Activated T-helper 17 cell treated with anti-CD3 and anti-CD28 coated beads, Interleukin-2, amount 50 U/mL, for 72 hours (primary cell): ENCODE data around the gene MEG3. TPM values are rescaled to one million over a fixed set of nuclear protein-coding genes. Genes with fewer than 3 reads are reported as not detected.
"Not testable (repeated sequence)": the region's sequence is repeated elsewhere in the genome, so short reads cannot be mapped to it uniquely, and the experiment has no call there.

Experiments
- ATAC-seq: fragments of 150-1000 bp; cut with Tn5 transposase; replicated peaks from 2 replicates; pipeline ENCODE4 v1.10.0; 2021; ENCODE audit warnings: mild to moderate bottlenecking, moderate library complexity
- H3K27ac Mint-ChIP-seq: one replicate; pipeline ENCODE4 v1.8.0; 2022; ENCODE audit warnings: mixed read lengths
- H3K27me3 Mint-ChIP-seq: one replicate; pipeline ENCODE4 v1.8.0; 2022; ENCODE audit warnings: mixed read lengths
- H3K36me3 Mint-ChIP-seq: one replicate; pipeline ENCODE4 v1.8.0; 2022; ENCODE audit warnings: low read depth, mild to moderate bottlenecking, mixed read lengths
- H3K4me1 Mint-ChIP-seq: one replicate; pipeline ENCODE4 v1.8.0; 2022; ENCODE audit warnings: mixed read lengths
- H3K4me3 Mint-ChIP-seq: one replicate; pipeline ENCODE4 v1.8.0; 2022; ENCODE audit warnings: mild to moderate bottlenecking, mixed read lengths
- H3K9me3 Mint-ChIP-seq: one replicate; pipeline ENCODE4 v1.8.0; 2022; ENCODE audit warnings: mixed read lengths
- total RNA-seq, 2 donors: library from RNA; stranded (reverse); gene quantifications; one replicate each; pipeline ENCODE4 v1.2.3, GENCODE V29; 2022

Gene MEG3
- total RNA-seq, 2 donors from 2014 or later: not detected

DNA sequence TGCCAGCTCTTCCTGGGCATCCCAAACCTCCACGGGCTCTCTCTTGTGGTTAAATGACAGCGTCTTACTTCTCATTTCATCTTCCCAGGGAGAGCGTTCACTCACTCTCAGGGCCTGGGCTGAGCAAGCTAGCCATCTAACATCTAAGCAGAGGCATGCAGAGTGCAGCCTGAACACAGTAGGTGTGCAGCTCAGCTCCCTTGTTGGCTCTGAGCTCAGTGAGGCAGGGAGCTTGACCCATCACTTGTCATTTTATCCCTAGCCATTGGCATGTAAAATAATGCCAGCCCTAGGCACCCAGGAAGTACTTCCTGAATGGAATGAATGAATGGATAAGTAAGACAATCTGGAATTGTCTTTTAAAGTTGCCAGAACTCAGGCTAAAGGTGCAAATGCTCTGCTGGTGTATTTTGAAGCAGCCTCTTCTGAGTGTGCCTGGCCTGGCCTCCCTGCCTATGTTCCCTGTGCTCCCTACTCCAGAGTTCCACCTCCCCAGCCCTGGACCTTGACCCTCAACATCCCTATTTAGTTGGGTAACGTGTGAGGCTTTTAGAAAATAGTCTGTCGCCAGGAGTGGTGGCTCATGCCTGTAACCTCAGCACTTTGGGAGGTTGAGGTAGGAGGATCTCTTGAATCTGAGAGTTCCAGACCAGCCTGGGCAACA is 9.5 kb upstream of the MEG3 start:
- Mint-ChIP-seq H3K27me3 (peaks cover 12% of the 10 kb centered on the region), H3K36me3 (no peaks in the 10 kb centered on the region), H3K4me1 (no peaks in the 10 kb centered on the region), H3K4me3 (no peak overlapping the region), H3K27ac (no peak overlapping the region), H3K9me3 (peaks cover 3% of the 10 kb centered on the region)
- ATAC-seq: no peak

DNA sequence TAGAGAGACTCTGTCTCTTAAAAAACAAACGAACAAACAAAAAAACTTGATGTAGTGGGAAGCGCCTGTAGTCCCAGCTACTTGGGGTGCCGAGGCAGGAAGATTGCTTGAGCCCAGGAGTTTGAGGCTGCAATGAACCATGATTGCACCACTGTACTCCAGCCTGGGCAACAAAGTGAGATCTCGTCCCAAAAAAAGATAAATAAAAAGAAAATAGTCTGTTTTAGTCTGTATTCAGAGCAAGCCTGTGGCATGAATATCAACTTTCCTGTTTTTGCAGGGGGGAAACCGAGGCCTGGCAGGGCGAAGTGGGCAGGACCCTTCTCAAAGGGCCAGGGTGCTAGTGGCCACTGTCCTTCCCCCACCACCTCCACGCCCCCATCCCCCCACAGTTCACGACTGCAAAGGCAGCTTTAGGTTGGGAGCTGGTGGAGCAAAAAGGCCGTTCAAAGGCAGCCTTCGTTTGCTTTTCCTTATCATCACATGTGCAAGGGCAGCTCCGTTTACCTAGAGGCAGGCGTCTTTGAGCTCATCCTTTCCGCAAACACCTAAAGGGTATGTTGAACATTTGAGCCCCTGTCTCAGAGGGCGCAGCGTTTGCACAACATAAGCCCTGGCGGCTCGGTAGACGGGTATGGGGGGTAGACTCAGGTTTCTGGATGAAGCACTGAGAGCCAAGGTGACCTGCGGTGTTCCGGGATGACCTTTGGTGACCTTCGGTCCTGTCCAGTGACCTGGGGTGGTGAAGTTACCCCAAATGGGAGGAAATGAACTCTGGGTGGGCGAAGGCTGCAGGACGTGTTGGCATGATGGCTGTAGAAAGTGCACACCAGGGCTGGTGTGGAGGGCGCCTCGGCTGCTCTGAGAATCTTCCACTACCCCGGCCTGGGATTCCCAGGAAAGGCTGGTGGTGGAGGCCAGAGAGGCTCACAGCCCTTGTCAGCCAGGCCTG is 8.7 kb upstream of the MEG3 start:
- Mint-ChIP-seq H3K4me3 (no peak overlapping the region), H3K4me1 (no peaks in the 10 kb centered on the region), H3K27ac (no peak overlapping the region), H3K9me3 (peaks cover 3% of the 10 kb centered on the region), H3K36me3 (no peaks in the 10 kb centered on the region), H3K27me3 (peaks cover 12% of the 10 kb centered on the region)
- ATAC-seq: no peak

DNA sequence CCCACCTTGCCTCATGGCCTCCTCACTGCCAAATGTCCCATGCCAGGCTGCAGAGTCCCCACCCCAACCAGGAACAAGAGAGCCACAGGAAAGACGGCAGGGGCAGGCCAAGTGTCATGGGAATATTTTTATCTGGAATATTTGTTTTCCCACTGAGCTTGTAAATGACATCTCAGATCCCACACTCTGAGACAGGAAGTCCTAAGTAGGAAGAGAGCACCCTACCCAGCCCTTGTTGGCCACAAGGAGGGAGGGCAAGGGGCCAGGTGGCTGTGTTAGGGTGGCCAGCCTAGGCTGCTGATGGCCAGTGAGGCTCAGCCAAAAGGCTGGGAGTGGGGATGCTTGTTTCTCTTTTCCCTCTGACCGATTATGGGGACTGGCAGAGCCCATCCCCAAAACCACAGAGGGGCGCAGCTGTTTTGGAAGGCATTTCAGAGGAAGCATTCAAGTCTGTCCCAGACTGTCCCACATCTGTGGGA is 7.7 kb upstream of the MEG3 start:
- H3K36me3 Mint-ChIP-seq: no peaks in the 10 kb centered on the region
- no peak overlapping the region for H3K4me3 Mint-ChIP-seq
- ATAC-seq: no peak
- H3K27ac Mint-ChIP-seq: no peak overlapping the region
- H3K27me3 Mint-ChIP-seq: peaks cover 16% of the 10 kb centered on the region
- H3K9me3 Mint-ChIP-seq: peaks cover 3% of the 10 kb centered on the region
- H3K4me1 Mint-ChIP-seq: no peaks in the 10 kb centered on the region

GRCh38 chr14:100818923-100819322 is 7.0 kb upstream of the MEG3 start:
- peaks cover 13% of the 10 kb centered on the region for H3K27me3 Mint-ChIP-seq
- not testable (repeated sequence) for H3K9me3 Mint-ChIP-seq, H3K36me3 Mint-ChIP-seq

GRCh38 chr14:100819453-100819828 is 6.5 kb upstream of the MEG3 start:
- H3K4me1 Mint-ChIP-seq: no peaks in the 10 kb centered on the region
- H3K36me3 Mint-ChIP-seq: no peaks in the 10 kb centered on the region
- H3K4me3 Mint-ChIP-seq: no peak overlapping the region
- H3K27ac Mint-ChIP-seq: no peak overlapping the region
- H3K27me3 Mint-ChIP-seq: peaks cover 9% of the 10 kb centered on the region
- no peak for ATAC-seq
- peaks cover 3% of the 10 kb centered on the region for H3K9me3 Mint-ChIP-seq

More at GRCh38 chr14:100818923-100819322, 7.0 kb upstream of the MEG3 start:
- ATAC-seq, H3K4me3 Mint-ChIP-seq, H3K4me1 Mint-ChIP-seq, H3K27ac Mint-ChIP-seq: not testable (repeated sequence)

GRCh38 chr14:100819829-100820475 is 6.0 kb upstream of the MEG3 start:
- no peak for ATAC-seq

GRCh38 chr14:100820957-100821356 is 5.0 kb upstream of the MEG3 start:
- ATAC-seq: no peak
- Mint-ChIP-seq H3K4me3 (no peak overlapping the region), H3K27me3 (peaks cover 20% of the 10 kb centered on the region), H3K9me3 (peaks cover 3% of the 10 kb centered on the region), H3K4me1 (no peaks in the 10 kb centered on the region), H3K36me3 (no peaks in the 10 kb centered on the region), H3K27ac (no peak overlapping the region)

More at GRCh38 chr14:100819829-100820475, 6.0 kb upstream of the MEG3 start:
- Mint-ChIP-seq H3K4me1 (no peaks in the 10 kb centered on the region), H3K27me3 (peaks cover 14% of the 10 kb centered on the region), H3K4me3 (no peak overlapping the region), H3K9me3 (peaks cover 3% of the 10 kb centered on the region), H3K27ac (no peak overlapping the region), H3K36me3 (no peaks in the 10 kb centered on the region)

GRCh38 chr14:100822013-100822412 is 3.9 kb upstream of the MEG3 start:
- no peaks in the 10 kb centered on the region for H3K4me1 Mint-ChIP-seq
- H3K9me3 Mint-ChIP-seq: peaks cover 3% of the 10 kb centered on the region
- no peak overlapping the region for H3K4me3 Mint-ChIP-seq
- no peak overlapping the region for H3K27ac Mint-ChIP-seq
- peaks cover 23% of the 10 kb centered on the region for H3K27me3 Mint-ChIP-seq
- ATAC-seq: no peak
- H3K36me3 Mint-ChIP-seq: no peaks in the 10 kb centered on the region

- no peaks in the 10 kb centered on the region for H3K4me1 Mint-ChIP-seq
- H3K4me3 Mint-ChIP-seq: no peak overlapping the region
- peaks cover 3% of the 10 kb centered on the region for H3K9me3 Mint-ChIP-seq
- no peak for ATAC-seq
- H3K36me3 Mint-ChIP-seq: no peaks in the 10 kb centered on the region
- no peak overlapping the region for H3K27ac Mint-ChIP-seq
- H3K27me3 Mint-ChIP-seq: peaks cover 27% of the 10 kb centered on the region
Measured at GRCh38 chr14:100822532-100823296, 3.2 kb upstream of the MEG3 start.

DNA sequence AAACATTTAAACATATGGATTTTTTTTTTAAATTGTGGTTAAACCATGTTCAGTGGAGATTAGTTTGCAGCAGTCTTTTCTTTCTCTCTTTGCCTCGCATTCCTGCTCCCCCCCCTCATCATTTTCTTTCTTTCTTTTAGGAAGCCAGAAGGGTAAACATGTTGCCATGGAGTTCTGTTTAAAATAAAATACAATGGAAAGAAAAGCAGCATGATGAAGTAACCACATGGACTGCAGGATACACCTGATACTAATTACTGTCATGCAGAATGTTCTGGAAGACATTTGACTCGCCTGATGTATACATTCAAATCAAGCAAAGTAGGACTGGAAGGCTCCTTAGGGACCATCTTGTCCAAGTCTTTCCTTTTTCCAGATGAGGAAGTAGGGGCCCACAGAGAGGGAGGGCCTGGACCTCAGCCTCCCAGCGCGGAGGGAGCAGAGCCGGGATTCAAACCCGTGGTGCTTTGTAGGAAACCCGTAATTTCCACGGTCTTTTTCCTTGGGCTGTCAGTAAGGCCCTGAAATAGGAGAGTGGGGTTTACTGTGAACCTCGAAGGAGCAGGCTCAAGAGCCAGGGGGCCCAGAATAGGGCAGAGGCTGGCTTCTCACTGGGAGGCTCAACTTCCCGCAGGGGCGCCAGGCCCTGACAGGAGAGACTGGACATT is 2.4 kb upstream of the MEG3 start:
- Mint-ChIP-seq H3K36me3 (no peaks in the 10 kb centered on the region), H3K27ac (no peak overlapping the region), H3K4me1 (no peaks in the 10 kb centered on the region), H3K9me3 (peaks cover 3% of the 10 kb centered on the region), H3K27me3 (peaks cover 26% of the 10 kb centered on the region), H3K4me3 (no peak overlapping the region)
- ATAC-seq: no peak

GRCh38 chr14:100824091-100824551 is 1.8 kb upstream of the MEG3 start:
- Mint-ChIP-seq H3K4me1 (no peaks in the 10 kb centered on the region), H3K4me3 (no peak overlapping the region), H3K27me3 (peaks cover 28% of the 10 kb centered on the region), H3K36me3 (no peaks in the 10 kb centered on the region), H3K27ac (no peak overlapping the region), H3K9me3 (peaks cover 3% of the 10 kb centered on the region)
- ATAC-seq: no peak

DNA sequence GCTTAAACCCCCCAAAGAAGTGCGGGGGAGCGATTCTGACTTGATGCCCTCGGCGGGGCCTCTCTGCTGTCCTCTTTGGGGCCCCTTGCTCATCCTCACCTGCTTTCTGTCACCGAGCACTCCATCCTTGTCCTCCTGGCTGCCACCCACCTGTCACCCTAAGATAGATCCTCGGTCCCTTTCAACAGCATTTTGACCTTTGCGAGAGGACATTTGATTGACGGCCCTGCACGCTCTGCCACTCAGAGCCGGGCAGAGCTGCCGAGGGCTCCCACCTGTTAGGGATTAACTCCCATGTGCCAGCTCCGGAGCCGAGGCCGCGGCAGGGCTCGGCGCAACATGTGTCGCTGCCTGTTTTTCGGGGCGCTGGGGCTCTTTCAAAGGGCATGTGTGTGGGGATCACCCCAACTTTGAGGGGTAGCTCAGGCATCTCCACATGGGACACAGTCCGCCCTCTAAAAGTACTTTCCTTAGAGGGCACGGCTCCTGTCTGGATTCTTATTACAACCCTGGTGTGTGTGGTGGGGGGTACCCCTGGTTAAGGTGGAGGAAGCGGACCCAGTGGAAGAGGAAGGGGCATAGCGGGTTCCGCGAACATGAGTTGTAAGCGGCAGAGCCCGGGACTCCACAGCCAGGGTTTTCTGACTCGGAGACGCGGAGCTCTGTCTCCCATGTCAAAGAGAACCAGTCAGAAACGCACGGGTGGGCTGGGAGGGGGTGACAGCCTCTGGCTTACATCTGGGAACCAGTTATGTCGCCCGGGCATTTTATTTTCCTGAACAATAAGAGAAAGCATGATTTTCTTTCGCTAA is 811 bp upstream of the MEG3 start:
- Mint-ChIP-seq H3K27ac (no peak overlapping the region), H3K27me3 (peaks cover 32% of the 10 kb centered on the region), H3K4me1 (no peaks in the 10 kb centered on the region), H3K36me3 (no peaks in the 10 kb centered on the region), H3K4me3 (no peak overlapping the region), H3K9me3 (no peaks in the 10 kb centered on the region)
- no peak for ATAC-seq
